A549 (cell line): ENCODE data around the gene PDE7B. TPM values are rescaled to one million over a fixed set of nuclear protein-coding genes. Genes with fewer than 3 reads are reported as not detected.

ENCODE experiments used
- ATAC-seq, 2 experiments: fragments of 200-7000 bp in 1 of 2; fragments of >200 bp in 1 of 2; cut with Nextera tagmentation in 1 of 2; cut with Tn5 transposase in 1 of 2; 3 replicates each; pipeline versions ENCODE4 v1.8.0 to v1.9.1; 2018 to 2020; ENCODE audit warnings: mild to moderate bottlenecking in 1 of 2, moderate library complexity in 1 of 2
- CTCF ChIA-PET: fragments of 300-600 bp; sonication (Branson Sonifier 250); formaldehyde crosslinking; extraction: SDS; loops from one replicate; lab custom pipeline; 2021; ENCODE audit warnings: antibody characterized with exemption, inconsistent platforms; lab: Yijun Ruan, JAX
- POLR2A ChIA-PET: fragments of 350-600 bp; formaldehyde crosslinking; extraction: SDS; loops from one replicate; lab custom pipeline; 2021; ENCODE audit warnings: antibody characterized with exemption, inconsistent platforms; lab: Yijun Ruan, JAX
- DNase-seq, 2 experiments: peaks; one replicate each; pipeline versions ENCODE4 v3.0.0 to v3.0.0-alpha.2; 2011 to 2016; ENCODE audit warnings: low read depth in 1 of 2, low spot score in 1 of 2
- FAIRE-seq: peaks from 2 replicates; lab custom pipeline; 2011; peaks lifted over from hg19 to GRCh38; lab: Jason Lieb, UNC
- H3K27ac ChIP-seq, 2 experiments: fragments of >200 bp; sonication (Bioruptor Twin); formaldehyde crosslinking; 3 replicates each; pipeline ENCODE4 v1.5.1; 2016 to 2017
- H3K4me1 ChIP-seq: fragments of >200 bp; sonication (Bioruptor Twin); formaldehyde crosslinking; 3 replicates; pipeline ENCODE4 v1.6.1; 2016
- H3K4me2 ChIP-seq: fragments of >200 bp; sonication (Bioruptor Twin); formaldehyde crosslinking; 3 replicates; pipeline ENCODE4 v1.6.1; 2016
- H3K4me3 ChIP-seq: fragments of >200 bp; sonication (Bioruptor Twin); formaldehyde crosslinking; 3 replicates; pipeline ENCODE4 v1.5.1; 2016
- H3K9me3 ChIP-seq: fragments of >200 bp; sonication (Bioruptor Twin); formaldehyde crosslinking; 3 replicates; pipeline ENCODE4 v1.6.1; 2016
- ATOH8 ChIP-seq: fragments of 250-450 bp; sonication (Bioruptor Pico); IDR thresholded peaks from 2 replicates; pipeline ENCODE4 v1.5.0; 2020; ENCODE audit warnings: low read depth, mild to moderate bottlenecking, moderate library complexity
- BHLHE40 ChIP-seq: IDR thresholded peaks from 2 replicates; pipeline ENCODE4 v1.6.1; 2012; ENCODE audit warnings: low read depth, low read length, inconsistent platforms
- CBX2 ChIP-seq: fragments of 200-600 bp; sonication (generic); IDR thresholded peaks from 2 replicates; pipeline ENCODE4 v1.6.1; 2016; ENCODE audit warnings: low read depth, mild to moderate bottlenecking, borderline replicate concordance
- CEBPB ChIP-seq, 2 experiments: fragments of >200 bp in 1 of 2; sonication (Bioruptor Twin) in 1 of 2; formaldehyde crosslinking in 1 of 2; IDR thresholded peaks; 2 replicates each; pipeline ENCODE4 v1.6.1; 2012 to 2016
- CHD2 ChIP-seq: fragments of 150-350 bp; IDR thresholded peaks from 2 replicates; pipeline ENCODE4 v1.6.1; 2014; ENCODE audit warnings: low read length; ENCODE audit not compliant: partially characterized antibody
- CTCF ChIP-seq: fragments of >200 bp; sonication (Bioruptor Twin); formaldehyde crosslinking; IDR thresholded peaks from 3 replicates; pipeline ENCODE4 v1.5.1; 2016
- E2F6 ChIP-seq: IDR thresholded peaks from 2 replicates; pipeline ENCODE4 v1.6.1; 2012; ENCODE audit warnings: low read depth, borderline replicate concordance
- EHF ChIP-seq: fragments of 250-450 bp; sonication (Bioruptor Pico); IDR thresholded peaks from 2 replicates; pipeline ENCODE4 v1.5.0; 2020; ENCODE audit warnings: mild to moderate bottlenecking
- EHMT2 ChIP-seq: fragments of 200-600 bp; sonication (generic); IDR thresholded peaks from 2 replicates; pipeline ENCODE4 v1.6.1; 2016; ENCODE audit warnings: antibody characterized with exemption, low read depth, mild to moderate bottlenecking, moderate library complexity
- EP300 ChIP-seq, 2 experiments: fragments of >200 bp; sonication (Bioruptor Twin); formaldehyde crosslinking; IDR thresholded peaks; 2 replicates in 1 of 2; 3 replicates in 1 of 2; pipeline ENCODE4 v1.6.1; 2016 to 2017
- FOSB ChIP-seq: fragments of 250-450 bp; sonication (Bioruptor Pico); IDR thresholded peaks from 2 replicates; pipeline ENCODE4 v1.5.0; 2020; ENCODE audit warnings: mild to moderate bottlenecking, moderate library complexity
- GATA3 ChIP-seq: IDR thresholded peaks from 2 replicates; pipeline ENCODE4 v1.6.1; 2012; ENCODE audit warnings: borderline replicate concordance
- HDAC2 ChIP-seq: fragments of 200-600 bp; sonication (generic); IDR thresholded peaks from 2 replicates; pipeline ENCODE4 v1.6.1; 2016
- HES2 ChIP-seq: fragments of >200 bp; sonication (Bioruptor Twin); formaldehyde crosslinking; IDR thresholded peaks from 2 replicates; pipeline ENCODE4 v1.6.1; 2016
- HMGXB4 ChIP-seq: fragments of 250-450 bp; sonication (Bioruptor Pico); IDR thresholded peaks from 2 replicates; pipeline ENCODE4 v1.5.0; 2021; ENCODE audit warnings: mild to moderate bottlenecking, moderate library complexity, borderline replicate concordance
- HOXB5 ChIP-seq: fragments of 250-450 bp; sonication (Bioruptor Pico); IDR thresholded peaks from 2 replicates; pipeline ENCODE4 v1.5.0; 2020; ENCODE audit warnings: mild to moderate bottlenecking, moderate library complexity
- JUNB ChIP-seq: fragments of >200 bp; sonication (Bioruptor Twin); formaldehyde crosslinking; IDR thresholded peaks from 2 replicates; pipeline ENCODE4 v1.6.1; 2016
- KDM1A ChIP-seq: fragments of 200-600 bp; sonication (generic); IDR thresholded peaks from 2 replicates; pipeline ENCODE4 v1.6.1; 2016; ENCODE audit warnings: low read depth, mild to moderate bottlenecking
- MAFK ChIP-seq: fragments of 450-650 bp; IDR thresholded peaks from 2 replicates; pipeline ENCODE4 v1.6.1; 2014; ENCODE audit not compliant: partially characterized antibody
- MYC ChIP-seq: IDR thresholded peaks from 2 replicates; pipeline ENCODE4 v1.6.1; 2012; ENCODE audit warnings: mild to moderate bottlenecking, inconsistent platforms, low read length, improper control_type of control experiment, borderline replicate concordance
- NFE2L2 ChIP-seq: fragments of 150-350 bp; conservative IDR thresholded peaks from 2 replicates; pipeline ENCODE4 v1.6.1; 2014; ENCODE audit warnings: low read length
- NR3C1 ChIP-seq: fragments of >200 bp; sonication (Bioruptor Twin); formaldehyde crosslinking; IDR thresholded peaks from 3 replicates; pipeline ENCODE4 v1.6.1; 2017
- POLR2AphosphoS2 ChIP-seq: conservative IDR thresholded peaks from 2 replicates; pipeline ENCODE4 v1.6.1; 2012; ENCODE audit warnings: low read length, improper control_type of control experiment, inconsistent platforms
- RAD21 ChIP-seq, 2 experiments: fragments of >200 bp in 1 of 2; sonication (Bioruptor Twin) in 1 of 2; formaldehyde crosslinking in 1 of 2; IDR thresholded peaks in 1 of 2; conservative IDR thresholded peaks in 1 of 2; 2 replicates in 1 of 2; 3 replicates in 1 of 2; pipeline ENCODE4 v1.6.1; 2012 to 2018; ENCODE audit warnings: inconsistent platforms in 1 of 2
- RCOR1 ChIP-seq: fragments of 150-350 bp; IDR thresholded peaks from 2 replicates; pipeline ENCODE4 v1.6.1; 2014; ENCODE audit warnings: antibody characterized with exemption, low read length, low read depth
- RFX5 ChIP-seq: fragments of 450-650 bp; IDR thresholded peaks from 2 replicates; pipeline ENCODE4 v1.7.1; 2014; ENCODE audit warnings: antibody characterized with exemption, mild to moderate bottlenecking, moderate library complexity
- RNF2 ChIP-seq: fragments of 200-600 bp; sonication (generic); IDR thresholded peaks from 2 replicates; pipeline ENCODE4 v1.6.1; 2016; ENCODE audit warnings: low read depth, mild to moderate bottlenecking, antibody characterized with exemption, moderate library complexity, borderline replicate concordance
- SREBF2 ChIP-seq: fragments of 450-650 bp; IDR thresholded peaks from 2 replicates; pipeline ENCODE4 v1.6.1; 2014; ENCODE audit warnings: mild to moderate bottlenecking, moderate library complexity
- TFCP2L1 ChIP-seq: fragments of 250-450 bp; sonication (Bioruptor Pico); IDR thresholded peaks from 2 replicates; pipeline ENCODE4 v1.5.0; 2021; ENCODE audit warnings: mild to moderate bottlenecking
- ZSCAN20 ChIP-seq: fragments of 250-450 bp; sonication (Bioruptor Pico); IDR thresholded peaks from 2 replicates; pipeline ENCODE4 v1.8.0; 2022; ENCODE audit warnings: mild to moderate bottlenecking, moderate library complexity
- WGBS: methylation state at CpG from one replicate; pipeline ENCODE4 v1.1.6; 2017; ENCODE audit errors: missing lambda C conversion rate; 5-methylcytosine and 5-hydroxymethylcytosine counted together
- polyA plus RNA-seq, 4 experiments: library from polyadenylated mRNA; depleted of rRNA in 3 of 4; stranded (reverse); fragments of >200 nt; fragmentation: RNase III in 1 of 4; extraction: RNeasy Plus Mini Kit Qiagen cat#74134 plus additional on column Dnase treatment in 1 of 4; gene quantifications; 2 replicates in 3 of 4; 3 replicates in 1 of 4; pipeline ENCODE4 v1.2.3, GENCODE V29; 2011 to 2017

PDE7B gene
- polyA plus RNA-seq, 2 of the 4 experiments (the other 2 are of a cell fraction): 6.6 to 13.8 TPM

GRCh38 chr6:136117081-136117480 lies 265.6 kb downstream of the PDE7B start:
- TF ChIP-seq E2F6: no peak
- no peak for TF ChIP-seq EHMT2
- no peak for TF ChIP-seq JUNB
- no peak for TF ChIP-seq RNF2
- TF ChIP-seq EP300 (IDR thresholded peaks at IDR 0.05): no peak
- no peak for TF ChIP-seq EHF (CRISPR knock-in tag)
- Histone ChIP-seq H3K9me3 (no peaks in the 10 kb centered on the region), H3K4me3 (no peak overlapping the region), H3K27ac (0 out of 6 replicates have a peak overlapping the region, but pooled peaks of 1 of the 2 experiments have one; percentile 2), H3K4me2 (no peak overlapping the region), H3K4me1 (peaks cover 6% of the 10 kb centered on the region; the same call in 2 of the 3 replicates)
- FAIRE-seq: no peak
- no peak for DNase-seq
- POLR2A ChIA-PET: no interaction called here
- WGBS: 54% methylated on average over 2 of the region's 2 CpGs
- no peak for ATAC-seq
- CTCF ChIA-PET: no interaction called here

- no peak overlapping the region for H3K4me2 ChIP-seq
- ATAC-seq: no peak
- H3K9me3 ChIP-seq: no peaks in the 10 kb centered on the region
- ChIA-PET POLR2A (no interaction called here), CTCF (interaction anchor here (0.6 kb wide), 1 partner anchor 682 kb away, joined by 3 read pairs; no protein-coding TSS in a partner anchor)
- DNase-seq: no peak
- peaks cover 6% of the 10 kb centered on the region; the same call in 2 of the 3 replicates for H3K4me1 ChIP-seq
- H3K4me3 ChIP-seq: no peak overlapping the region
- no peak for FAIRE-seq
- H3K27ac ChIP-seq: no peak overlapping the region
- TF ChIP-seq SREBF2 (no peak), CBX2 (no peak), KDM1A (no peak), CHD2 (no peak), POLR2AphosphoS2 (no peak), RCOR1 (no peak), ZSCAN20 (CRISPR knock-in tag) (no peak), GATA3 (no peak), RFX5 (no peak)
- WGBS: 93% methylated on average over 6 of the region's 6 CpGs
Observed at GRCh38 chr6:136118787-136119186, 267.3 kb downstream of the PDE7B start.

- no peak overlapping the region for H3K4me3 ChIP-seq
- WGBS: 78% methylated on average over 1 of the region's 1 CpG
- ChIA-PET POLR2A (no interaction called here), CTCF (interaction anchor here (0.6 kb wide), 1 partner anchor 32 kb away, joined by 5 read pairs; no protein-coding TSS in a partner anchor)
- H3K4me1 ChIP-seq: peaks cover 10% of the 10 kb centered on the region
- H3K9me3 ChIP-seq: no peaks in the 10 kb centered on the region
- no peak for ATAC-seq
- no peak overlapping the region for H3K27ac ChIP-seq
- TF ChIP-seq MAFK (no peak), RCOR1 (no peak), BHLHE40 (no peak), CHD2 (no peak), ATOH8 (no peak), NFE2L2 (no peak), CEBPB (IDR thresholded peaks at IDR 0.05) (no peak), EHMT2 (no peak), MYC (no peak), NR3C1 (no peak), CTCF (no peak), HDAC2 (no peak), HES2 (no peak), TFCP2L1 (CRISPR knock-in tag) (no peak), HMGXB4 (no peak), FOSB (CRISPR knock-in tag) (no peak), JUNB (no peak), HOXB5 (CRISPR knock-in tag) (no peak), RAD21 (conservative IDR thresholded peaks at IDR 0.05 in 1 of 2, IDR thresholded peaks at IDR 0.05 in 1 of 2) (no peak)
- DNase-seq: no peak
- FAIRE-seq: no peak
- H3K4me2 ChIP-seq: no peak overlapping the region
Observed at GRCh38 chr6:136123468-136123867, 272.0 kb downstream of the PDE7B start.
